HCT116 (cell line): ENCODE results near the gene PDXK.

Source experiments
- CEBPB ChIP-seq: IDR thresholded peaks from 2 replicates; pipeline ENCODE4 v1.6.1; 2012; ENCODE audit warnings: low read depth
- EZH2 ChIP-seq: fragments of 200-600 bp; sonication (generic); IDR thresholded peaks from 2 replicates; pipeline ENCODE4 v1.6.1; 2017; ENCODE audit warnings: antibody characterized with exemption, mixed run types
- FOSL1 ChIP-seq: IDR thresholded peaks from 2 replicates; pipeline ENCODE4 v1.6.1; 2012; ENCODE audit warnings: low read depth
- JUND ChIP-seq: IDR thresholded peaks from 2 replicates; pipeline ENCODE4 v1.6.1; 2012
- MAX ChIP-seq: IDR thresholded peaks from 2 replicates; pipeline ENCODE4 v1.6.1; 2012
- POLR2A ChIP-seq: IDR thresholded peaks from 2 replicates; pipeline ENCODE4 v1.7.0; 2011; ENCODE audit warnings: borderline replicate concordance; ENCODE audit not compliant: insufficient read depth, insufficient read length; ENCODE audit errors: extremely low read depth
- POLR2AphosphoS5 ChIP-seq: IDR thresholded peaks from 2 replicates; pipeline ENCODE4 v1.6.1; 2011; ENCODE audit warnings: mild to moderate bottlenecking, low read depth, low read length, moderate library complexity
- SIN3A ChIP-seq: IDR thresholded peaks from 2 replicates; pipeline ENCODE4 v1.6.1; 2012; ENCODE audit warnings: low read depth
- TCF7L2 ChIP-seq: IDR thresholded peaks from 2 replicates; pipeline ENCODE4 v1.7.0; 2011; ENCODE audit warnings: borderline replicate concordance, inconsistent platforms; ENCODE audit not compliant: insufficient read depth, insufficient read length; ENCODE audit errors: extremely low read depth
- YY1 ChIP-seq: IDR thresholded peaks from 2 replicates; pipeline ENCODE4 v1.6.1; 2011; ENCODE audit warnings: low read length, low read depth, moderate library complexity, mild to moderate bottlenecking; ENCODE audit not compliant: insufficient replicate concordance; ENCODE audit errors: extremely low read depth
- ZNF274 ChIP-seq: fragments of 200-500 bp; sonication (Bioruptor generic); IDR thresholded peaks from 2 replicates; pipeline ENCODE4 v1.6.1; 2014; ENCODE audit warnings: mild to moderate bottlenecking, low read depth, low read length, inconsistent platforms
- TF ChIP-seq, protein P1 (sequence below), 3 experiments: fragments of 200-600 bp in 1 of 3; sonication (generic) in 1 of 3; IDR thresholded peaks in 2 of 3; conservative IDR thresholded peaks in 1 of 3; 2 replicates each; pipeline ENCODE4 v1.5.1; 2012 to 2017; ENCODE audit warnings: low read depth in 2 of 3, low read length in 2 of 3, antibody characterized with exemption in 1 of 3, borderline replicate concordance in 1 of 3, control low read depth in 1 of 3, mild to moderate bottlenecking in 1 of 3, mixed read lengths in 1 of 3, mixed run types in 1 of 3, moderate library complexity in 1 of 3; ENCODE audit not compliant: insufficient read depth in 1 of 3

DNA sequence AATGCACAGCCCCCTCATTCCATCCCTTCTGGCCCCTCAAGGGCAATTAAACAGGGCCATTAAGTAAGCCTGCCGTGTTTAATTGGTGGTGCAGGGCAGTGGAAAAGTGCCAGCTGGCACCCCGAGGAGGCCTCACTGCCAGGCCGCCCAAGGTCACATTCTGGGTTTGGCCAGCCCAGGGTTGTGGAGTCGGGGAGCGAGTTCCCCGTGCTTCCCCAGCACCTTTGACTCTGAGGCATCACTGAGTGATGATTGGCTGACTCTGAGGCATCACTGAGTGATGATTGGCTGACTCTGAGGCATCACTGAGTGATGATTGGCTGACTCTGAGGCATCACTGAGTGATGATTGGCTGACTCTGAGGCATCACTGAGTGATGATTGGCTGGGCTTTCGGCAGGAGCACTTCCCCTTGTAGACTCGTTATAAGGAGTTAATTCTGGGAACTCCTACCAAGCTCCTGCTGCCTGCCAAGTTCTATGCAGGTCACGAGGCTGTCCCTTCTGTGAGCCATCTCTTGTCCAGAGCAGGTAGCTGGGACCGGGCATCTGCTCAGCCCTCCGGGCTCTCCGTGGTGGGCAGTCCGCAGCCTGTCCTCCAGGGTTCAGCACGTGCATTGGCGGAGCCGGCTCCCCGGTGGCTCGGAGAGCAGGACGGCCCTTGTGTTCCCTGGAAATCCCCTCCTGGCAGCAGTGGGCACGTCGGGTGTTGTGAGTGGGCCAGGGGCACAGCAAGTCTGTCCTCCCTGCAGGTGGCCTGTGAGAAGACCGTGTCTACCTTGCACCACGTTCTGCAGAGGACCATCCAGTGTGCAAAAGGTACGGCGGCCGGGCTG lies 36.2 kb downstream of the PDXK start:
- TF ChIP-seq POLR2A (no peak), POLR2AphosphoS5 (no peak), EZH2 (no peak), TCF7L2 (no peak), YY1 (no peak), SIN3A (no peak), ZNF274 (no peak), CEBPB (no peak), FOSL1 (no peak), JUND (no peak), MAX (no peak)
- TF ChIP-seq, protein P1, sequence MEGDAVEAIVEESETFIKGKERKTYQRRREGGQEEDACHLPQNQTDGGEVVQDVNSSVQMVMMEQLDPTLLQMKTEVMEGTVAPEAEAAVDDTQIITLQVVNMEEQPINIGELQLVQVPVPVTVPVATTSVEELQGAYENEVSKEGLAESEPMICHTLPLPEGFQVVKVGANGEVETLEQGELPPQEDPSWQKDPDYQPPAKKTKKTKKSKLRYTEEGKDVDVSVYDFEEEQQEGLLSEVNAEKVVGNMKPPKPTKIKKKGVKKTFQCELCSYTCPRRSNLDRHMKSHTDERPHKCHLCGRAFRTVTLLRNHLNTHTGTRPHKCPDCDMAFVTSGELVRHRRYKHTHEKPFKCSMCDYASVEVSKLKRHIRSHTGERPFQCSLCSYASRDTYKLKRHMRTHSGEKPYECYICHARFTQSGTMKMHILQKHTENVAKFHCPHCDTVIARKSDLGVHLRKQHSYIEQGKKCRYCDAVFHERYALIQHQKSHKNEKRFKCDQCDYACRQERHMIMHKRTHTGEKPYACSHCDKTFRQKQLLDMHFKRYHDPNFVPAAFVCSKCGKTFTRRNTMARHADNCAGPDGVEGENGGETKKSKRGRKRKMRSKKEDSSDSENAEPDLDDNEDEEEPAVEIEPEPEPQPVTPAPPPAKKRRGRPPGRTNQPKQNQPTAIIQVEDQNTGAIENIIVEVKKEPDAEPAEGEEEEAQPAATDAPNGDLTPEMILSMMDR (IDR thresholded peaks at IDR 0.05 in 2 of 3, conservative IDR thresholded peaks at IDR 0.05 in 1 of 3; ENCODE audit: borderline replicate concordance in 1 of 3, insufficient read depth in 1 of 3, low read depth in 2 of 3, low read length in 2 of 3) = no peak
